PC-3 (cell line): ENCODE measurements around the gene GRIA1. TPM values are rescaled to one million over a fixed set of nuclear protein-coding genes. Genes with fewer than 3 reads are reported as not detected.

Experiments
- ATAC-seq: fragments of 200-7000 bp; cut with Tn5 transposase; 2 replicates; pipeline ENCODE4 v1.9.1; 2020; ENCODE audit warnings: mild to moderate bottlenecking, moderate library complexity
- BruUV-seq: library from RNA; stranded (reverse); fragments of 400-500 nt; replicated peaks from 2 replicates; lab custom pipeline; 2021; lab: Mats Ljungman, UMichigan
- CTCF ChIA-PET: fragments of 300-600 bp; sonication (Branson Sonifier 250); formaldehyde crosslinking; loops from one replicate; lab custom pipeline; 2022; ENCODE audit warnings: antibody characterized with exemption; lab: Charles Lee
- POLR2A ChIA-PET: fragments of 300-600 bp; sonication (Branson Sonifier 250); formaldehyde crosslinking; loops from one replicate; lab custom pipeline; 2022; ENCODE audit warnings: antibody characterized with exemption; ENCODE audit not compliant: unreplicated experiment; lab: Charles Lee
- DNase-seq: peaks from one replicate; pipeline ENCODE4 v3.0.0-alpha.2; 2015
- H2AFZ ChIP-seq: fragments of 300-600 bp; sonication (generic); 2 replicates; pipeline ENCODE4 v1.6.0; 2016; ENCODE audit warnings: antibody characterized with exemption, low read length
- H3F3A ChIP-seq: fragments of 300-600 bp; sonication (generic); one replicate; pipeline ENCODE4 v1.6.0; 2017; ENCODE audit warnings: antibody characterized with exemption, low read length, control low read depth, mild to moderate bottlenecking; ENCODE audit not compliant: unreplicated experiment
- H3K27ac ChIP-seq: fragments of 300-600 bp; sonication (generic); 2 replicates; pipeline ENCODE4 v1.5.1; 2016; ENCODE audit warnings: mild to moderate bottlenecking, low read length
- H3K27me3 ChIP-seq: fragments of 300-600 bp; sonication (generic); 2 replicates; pipeline ENCODE4 v1.6.1; 2016; ENCODE audit warnings: low read length, mixed read lengths
- H3K36me3 ChIP-seq: fragments of 300-600 bp; sonication (generic); 2 replicates; pipeline ENCODE4 v1.6.1; 2016; ENCODE audit warnings: low read depth, mixed run types, low read length, mixed read lengths
- H3K4me1 ChIP-seq: fragments of 300-600 bp; sonication (generic); 2 replicates; pipeline ENCODE4 v1.5.1; 2016; ENCODE audit warnings: low read length; ENCODE audit not compliant: insufficient read depth
- H3K4me2 ChIP-seq: fragments of 300-600 bp; sonication (generic); 2 replicates; pipeline ENCODE4 v1.6.0; 2016; ENCODE audit warnings: low read length
- H3K4me3 ChIP-seq: fragments of 300-600 bp; sonication (generic); 2 replicates; pipeline ENCODE4 v1.5.1; 2016; ENCODE audit warnings: mild to moderate bottlenecking, low read length, mixed read lengths
- H3K79me2 ChIP-seq: fragments of 300-600 bp; sonication (generic); 2 replicates; pipeline ENCODE4 v1.6.1; 2017; ENCODE audit warnings: low read length, mixed read lengths
- H3K9ac ChIP-seq: fragments of 300-600 bp; sonication (generic); 2 replicates; pipeline ENCODE4 v1.6.0; 2016; ENCODE audit warnings: mild to moderate bottlenecking, low read length
- H3K9me2 ChIP-seq: fragments of 300-600 bp; sonication (generic); replicated peaks from 2 replicates; pipeline ENCODE4 v1.6.1; 2016; ENCODE audit warnings: mixed run types, low read length, mixed read lengths
- H3K9me3 ChIP-seq: fragments of 300-600 bp; sonication (generic); 2 replicates; pipeline ENCODE4 v1.6.1; 2016; ENCODE audit warnings: low read length, mixed read lengths
- H4K20me1 ChIP-seq: fragments of 300-600 bp; sonication (generic); 2 replicates; pipeline ENCODE4 v1.6.1; 2016; ENCODE audit warnings: low read length, mixed read lengths
- EZH2 ChIP-seq: fragments of 300-600 bp; sonication (generic); IDR thresholded peaks from one replicate; pipeline ENCODE4 v1.6.1; 2017; ENCODE audit warnings: antibody characterized with exemption, mild to moderate bottlenecking, low read length; ENCODE audit not compliant: unreplicated experiment
- EZH2phosphoT487 ChIP-seq: fragments of 300-600 bp; sonication (generic); IDR thresholded peaks from 2 replicates; pipeline ENCODE4 v1.6.1; 2018; ENCODE audit warnings: mild to moderate bottlenecking, antibody characterized with exemption, low read length, borderline replicate concordance
- intact Hi-C: fragments of 100-400 bp; cut with micrococcal nuclease; formaldehyde crosslinking; loops from 2 replicates; pipeline ENCODE4 v1.9.0; 2023
- total RNA-seq: library from RNA; depleted of rRNA; stranded (reverse); fragments of >200 nt; gene quantifications from 2 replicates; pipeline ENCODE4 v1.2.3, GENCODE V29; 2014
- TF ChIP-seq, protein P1 (sequence below): fragments of 300-600 bp; sonication (generic); conservative IDR thresholded peaks from 2 replicates; pipeline ENCODE4 v1.5.1; 2017; ENCODE audit warnings: antibody characterized with exemption, low read depth, mild to moderate bottlenecking, low read length

Gene GRIA1
- total RNA-seq, 1 experiment from 2014 or later: not detected

DNA sequence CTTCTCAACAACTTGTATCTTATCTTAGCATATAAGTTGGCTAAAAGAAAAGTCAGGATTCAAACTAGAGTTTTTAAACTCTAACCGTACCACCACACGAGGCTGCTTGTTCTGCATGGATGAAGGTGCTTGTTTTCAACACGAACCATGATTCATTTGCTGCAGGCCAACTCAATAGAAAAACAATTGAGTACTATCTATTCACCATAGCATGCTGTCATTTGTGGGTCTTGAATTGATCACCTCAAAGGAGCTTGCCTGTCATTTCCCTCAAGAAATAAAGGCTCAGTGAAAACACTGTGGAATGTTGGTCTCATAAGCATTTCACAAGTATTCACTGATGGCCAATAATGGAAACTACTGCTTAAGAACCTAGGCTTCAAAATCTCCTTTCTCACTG lies 21.0 kb upstream of the GRIA1 start:
- TF ChIP-seq, protein P1, sequence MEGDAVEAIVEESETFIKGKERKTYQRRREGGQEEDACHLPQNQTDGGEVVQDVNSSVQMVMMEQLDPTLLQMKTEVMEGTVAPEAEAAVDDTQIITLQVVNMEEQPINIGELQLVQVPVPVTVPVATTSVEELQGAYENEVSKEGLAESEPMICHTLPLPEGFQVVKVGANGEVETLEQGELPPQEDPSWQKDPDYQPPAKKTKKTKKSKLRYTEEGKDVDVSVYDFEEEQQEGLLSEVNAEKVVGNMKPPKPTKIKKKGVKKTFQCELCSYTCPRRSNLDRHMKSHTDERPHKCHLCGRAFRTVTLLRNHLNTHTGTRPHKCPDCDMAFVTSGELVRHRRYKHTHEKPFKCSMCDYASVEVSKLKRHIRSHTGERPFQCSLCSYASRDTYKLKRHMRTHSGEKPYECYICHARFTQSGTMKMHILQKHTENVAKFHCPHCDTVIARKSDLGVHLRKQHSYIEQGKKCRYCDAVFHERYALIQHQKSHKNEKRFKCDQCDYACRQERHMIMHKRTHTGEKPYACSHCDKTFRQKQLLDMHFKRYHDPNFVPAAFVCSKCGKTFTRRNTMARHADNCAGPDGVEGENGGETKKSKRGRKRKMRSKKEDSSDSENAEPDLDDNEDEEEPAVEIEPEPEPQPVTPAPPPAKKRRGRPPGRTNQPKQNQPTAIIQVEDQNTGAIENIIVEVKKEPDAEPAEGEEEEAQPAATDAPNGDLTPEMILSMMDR: no peak
- TF ChIP-seq EZH2: no peak
- no peak for TF ChIP-seq EZH2phosphoT487
- Histone ChIP-seq H3K9ac (no peak overlapping the region), H3K4me3 (no peak overlapping the region), H2AFZ (no peak overlapping the region), H3K9me3 (no peaks in the 10 kb centered on the region), H3K27me3 (no peaks in the 10 kb centered on the region), H3K27ac (no peak overlapping the region), H3F3A (no peaks in the 10 kb centered on the region), H4K20me1 (no peaks in the 10 kb centered on the region), H3K36me3 (no peaks in the 10 kb centered on the region), H3K79me2 (no peaks in the 10 kb centered on the region), H3K4me2 (no peak overlapping the region), H3K4me1 (no peaks in the 10 kb centered on the region), H3K9me2 (no peaks in the 10 kb centered on the region)
- no peak for DNase-seq
- POLR2A ChIA-PET: no interaction called here
- intact Hi-C loops: no loop called here
- ATAC-seq: no peak
- CTCF ChIA-PET: no interaction called here
- no TSS peak for BruUV-seq

DNA sequence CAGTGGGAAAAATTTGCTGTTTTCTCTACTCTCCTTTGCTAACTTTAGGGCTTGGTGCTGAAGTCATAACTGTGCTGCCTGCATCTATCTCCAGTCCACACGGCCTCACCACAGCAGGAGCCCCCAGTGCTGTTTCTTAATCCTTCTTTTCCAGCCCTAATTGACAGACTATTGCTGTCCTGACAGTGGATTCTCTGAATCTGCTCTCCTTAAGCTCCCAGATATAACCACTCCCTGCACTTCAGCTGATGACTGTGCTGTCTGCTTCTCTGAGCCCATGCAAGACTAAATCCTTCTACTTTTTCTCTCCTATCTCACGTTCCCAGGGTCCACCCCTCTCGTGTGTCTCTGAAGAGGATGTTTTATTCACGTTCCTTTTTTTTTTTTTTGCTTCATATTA lies 19.7 kb upstream of the GRIA1 start:
- no peaks in the 10 kb centered on the region for H3K36me3 ChIP-seq
- ChIA-PET CTCF (no interaction called here), POLR2A (no interaction called here)
- TF ChIP-seq, protein P1: no peak
- no peak for TF ChIP-seq EZH2
- TF ChIP-seq EZH2phosphoT487: no peak
- H3K4me2 ChIP-seq: no peak overlapping the region
- H3K27ac ChIP-seq: no peak overlapping the region
- ATAC-seq (no peak), DNase-seq (no peak)
- intact Hi-C loops: no loop called here
- H3K4me1 ChIP-seq: no peaks in the 10 kb centered on the region
- no peaks in the 10 kb centered on the region for H3K79me2 ChIP-seq
- no peaks in the 10 kb centered on the region for H3F3A ChIP-seq
- no peaks in the 10 kb centered on the region for H3K27me3 ChIP-seq
- H3K4me3 ChIP-seq: no peak overlapping the region
- no peak overlapping the region for H2AFZ ChIP-seq
- H4K20me1 ChIP-seq: no peaks in the 10 kb centered on the region
- BruUV-seq: no TSS peak
- no peaks in the 10 kb centered on the region for H3K9me3 ChIP-seq
- no peak overlapping the region for H3K9ac ChIP-seq
- H3K9me2 ChIP-seq: no peaks in the 10 kb centered on the region

DNA sequence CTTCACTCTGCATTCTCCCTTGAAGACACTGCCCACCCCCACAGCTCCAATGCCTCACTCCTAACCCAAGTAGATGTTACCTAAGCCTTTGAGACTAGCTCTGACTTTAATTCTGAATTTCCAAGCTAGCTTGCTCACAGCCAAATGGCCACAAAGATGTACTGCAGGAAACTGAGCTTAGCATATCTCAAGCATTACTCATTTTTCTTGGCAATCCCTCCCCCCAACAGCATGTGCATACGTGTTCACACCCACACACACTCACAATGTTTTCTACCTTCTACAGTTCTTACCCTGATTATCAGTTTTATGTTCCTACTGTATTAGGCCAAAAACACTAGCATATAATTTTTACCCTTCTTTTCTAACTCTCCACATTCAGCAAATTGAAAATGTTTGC lies 13.7 kb upstream of the GRIA1 start:
- no peak overlapping the region for H2AFZ ChIP-seq
- H3K79me2 ChIP-seq: no peaks in the 10 kb centered on the region
- no peak overlapping the region for H3K4me3 ChIP-seq
- no peaks in the 10 kb centered on the region for H3K4me1 ChIP-seq
- CTCF ChIA-PET: no interaction called here
- H3F3A ChIP-seq: no peaks in the 10 kb centered on the region
- no peak; the same call in 1 of the 2 replicates for ATAC-seq
- H4K20me1 ChIP-seq: no peaks in the 10 kb centered on the region
- H3K9me2 ChIP-seq: no peaks in the 10 kb centered on the region
- DNase-seq: peak; percentile 55
- TF ChIP-seq EZH2 (no peak), EZH2phosphoT487 (no peak)
- TF ChIP-seq, protein P1: no peak
- H3K27me3 ChIP-seq: no peaks in the 10 kb centered on the region
- H3K9ac ChIP-seq: no peak overlapping the region
- no peak overlapping the region for H3K27ac ChIP-seq
- H3K4me2 ChIP-seq: no peak overlapping the region
- no TSS peak for BruUV-seq
- intact Hi-C loops: no loop called here
- H3K36me3 ChIP-seq: no peaks in the 10 kb centered on the region
- POLR2A ChIA-PET: no interaction called here
- H3K9me3 ChIP-seq: no peaks in the 10 kb centered on the region
